CD4-positive, alpha-beta T cell treated with Interleukin-17A for 1 hour (primary cell): ENCODE results near the gene HIVEP1.
"Not testable (repeated sequence)": the region's sequence is repeated elsewhere in the genome, so short reads cannot be mapped to it uniquely, and the experiment has no call there.

Experiments used
- DNase-seq: peaks from one replicate; pipeline ENCODE4 v3.0.0-alpha.2; 2020

HIVEP1 gene

DNA sequence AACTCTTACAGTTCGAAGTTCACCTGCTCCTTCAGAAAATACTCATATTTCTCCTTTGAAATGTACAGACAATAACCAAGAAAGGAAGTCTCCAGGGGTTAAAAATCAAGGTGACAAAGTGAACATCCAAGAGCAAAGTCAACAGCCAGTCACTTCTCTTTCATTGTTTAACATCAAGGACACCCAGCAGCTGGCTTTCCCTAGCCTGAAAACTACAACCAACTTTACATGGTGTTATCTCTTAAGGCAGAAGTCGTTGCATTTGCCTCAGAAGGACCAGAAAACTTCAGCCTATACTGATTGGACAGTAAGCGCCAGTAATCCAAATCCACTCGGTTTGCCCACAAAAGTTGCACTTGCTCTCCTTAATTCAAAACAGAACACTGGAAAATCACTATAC lies 113.3 kb downstream of the HIVEP1 start:
- no peak for DNase-seq

DNA sequence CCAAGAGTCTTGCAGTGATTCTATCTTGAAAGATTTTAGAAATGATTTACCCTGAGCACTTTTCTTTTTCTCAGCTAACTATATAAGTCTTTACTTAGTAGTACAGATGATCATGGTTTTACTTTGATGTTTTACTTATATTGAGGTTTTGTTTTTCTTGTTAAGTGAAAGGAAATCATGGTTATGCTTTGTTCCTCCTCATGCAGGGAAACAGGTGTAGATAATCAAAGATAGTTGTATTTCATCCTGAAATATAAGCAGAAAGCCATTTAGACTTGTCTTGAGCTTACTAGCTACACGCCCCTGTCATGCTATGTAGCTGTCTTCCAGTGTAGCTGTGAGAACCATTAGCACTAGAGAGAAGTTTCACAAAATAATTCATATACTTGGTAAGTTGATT lies 113.9 kb downstream of the HIVEP1 start:
- DNase-seq: no peak

DNA sequence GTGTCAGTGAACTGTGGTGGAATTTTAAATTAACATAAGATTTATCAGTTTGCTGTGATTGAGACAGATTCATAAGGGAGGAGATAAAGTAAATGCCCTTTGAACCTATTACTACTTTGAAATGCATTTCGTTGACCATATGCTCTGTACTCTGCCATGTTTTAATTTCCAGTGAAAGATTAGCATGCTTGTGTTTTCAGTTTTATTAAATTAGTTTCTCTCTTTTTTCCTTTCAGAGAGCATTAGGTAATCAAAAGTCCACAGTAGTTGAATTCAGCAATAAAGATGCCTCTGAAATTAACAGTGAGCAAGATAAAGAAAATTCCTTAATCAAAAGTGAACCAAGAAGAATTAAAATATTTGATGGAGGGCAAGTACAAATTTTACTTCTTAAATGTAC lies 117.4 kb downstream of the HIVEP1 start:
- no peak for DNase-seq

DNA sequence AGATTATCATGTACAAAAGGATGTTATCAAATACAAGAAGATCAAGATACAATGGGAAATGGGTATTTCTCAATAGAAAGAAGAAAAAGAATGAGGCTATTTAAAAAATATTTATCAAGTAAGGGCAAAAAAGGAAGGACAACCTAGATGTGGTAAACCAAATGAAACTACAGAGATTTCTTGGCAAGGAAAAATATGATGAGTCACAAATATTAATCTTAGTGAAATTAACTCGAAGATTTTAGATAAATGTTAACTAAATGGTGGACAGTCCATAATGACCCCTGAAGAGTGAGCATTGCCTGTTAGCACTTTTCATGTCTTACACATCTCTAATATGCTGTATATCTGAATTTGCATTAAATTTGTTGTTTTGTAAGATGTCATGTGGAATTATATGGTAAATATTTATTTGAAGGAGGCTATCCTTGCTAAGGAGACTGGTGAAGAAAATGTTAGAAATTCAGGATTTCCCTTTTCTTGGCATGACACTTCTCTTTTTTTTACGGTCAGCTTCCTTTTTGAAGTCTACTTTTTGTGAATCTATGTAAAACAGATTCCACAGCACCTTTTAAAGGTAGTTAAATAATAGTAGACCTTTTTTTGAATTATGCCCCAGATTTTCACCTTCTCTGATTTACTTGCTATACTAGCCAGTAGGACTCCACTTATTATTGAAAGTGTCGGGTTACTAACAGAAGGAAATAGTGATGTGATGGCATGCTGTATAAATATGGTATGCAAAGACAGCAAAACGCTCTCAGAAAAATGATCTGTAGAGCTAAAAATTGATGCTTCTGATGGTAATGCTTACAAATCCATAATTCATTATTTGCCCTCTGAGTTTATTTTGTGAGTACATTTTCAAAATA lies 120.5 kb downstream of the HIVEP1 start:
- no peak for DNase-seq

DNA sequence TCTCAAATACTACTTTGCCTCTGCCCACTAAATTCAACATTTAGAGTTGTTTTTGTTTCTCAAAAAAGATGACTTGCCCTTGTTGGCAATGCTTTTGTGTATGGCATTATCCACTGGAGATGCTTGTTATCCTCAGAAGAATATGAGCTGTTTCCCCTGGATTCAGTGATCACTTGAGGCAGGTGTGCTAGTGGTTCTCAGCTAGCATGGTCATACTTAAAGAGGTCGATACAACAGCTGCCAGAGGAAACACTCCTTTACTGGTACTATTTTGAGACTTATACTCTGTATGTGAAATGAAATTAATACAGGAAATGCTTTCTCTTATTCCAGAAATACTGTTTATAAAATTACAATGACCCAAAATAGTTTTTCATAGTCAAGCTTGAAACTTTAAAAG lies 122.5 kb downstream of the HIVEP1 start:
- no peak for DNase-seq

DNA sequence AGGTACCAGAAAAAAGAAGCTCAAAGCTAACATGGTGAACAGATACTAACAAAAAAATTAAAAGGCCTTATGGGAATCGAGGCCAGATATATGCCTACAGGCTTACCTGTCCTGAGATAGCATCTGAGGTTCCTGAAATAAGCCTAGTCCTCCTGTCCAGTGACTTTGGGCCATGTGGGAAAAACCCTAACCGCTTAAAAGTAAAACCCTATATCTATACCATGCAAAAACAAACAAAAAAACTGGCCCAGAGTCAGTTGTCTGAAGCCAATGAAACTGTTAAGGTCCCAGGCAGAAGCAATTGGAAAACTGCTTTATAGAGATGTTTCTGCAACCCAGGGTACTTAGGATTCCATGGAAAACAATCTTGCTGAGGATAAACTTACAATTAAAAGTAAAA lies 122.9 kb downstream of the HIVEP1 start:
- DNase-seq: no peak

DNA sequence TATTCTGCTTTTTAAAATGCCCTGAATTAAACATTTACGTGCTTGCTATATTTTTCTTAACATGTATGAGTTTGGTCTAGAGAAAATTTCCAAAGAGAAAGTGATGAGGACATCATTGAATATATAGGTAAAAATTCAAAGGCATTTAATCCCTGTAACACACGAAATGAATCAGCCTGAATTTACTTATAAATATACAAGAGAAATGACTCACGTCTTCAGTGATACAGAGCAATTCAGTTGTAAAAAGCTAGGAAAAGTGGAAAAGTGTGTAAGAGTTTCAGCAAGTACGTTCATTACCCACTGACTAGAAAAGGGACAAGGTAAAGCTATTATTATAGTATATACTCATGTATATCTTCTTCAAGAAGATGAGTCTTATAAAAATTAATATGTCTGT lies 124.8 kb downstream of the HIVEP1 start:
- no peak for DNase-seq

DNA sequence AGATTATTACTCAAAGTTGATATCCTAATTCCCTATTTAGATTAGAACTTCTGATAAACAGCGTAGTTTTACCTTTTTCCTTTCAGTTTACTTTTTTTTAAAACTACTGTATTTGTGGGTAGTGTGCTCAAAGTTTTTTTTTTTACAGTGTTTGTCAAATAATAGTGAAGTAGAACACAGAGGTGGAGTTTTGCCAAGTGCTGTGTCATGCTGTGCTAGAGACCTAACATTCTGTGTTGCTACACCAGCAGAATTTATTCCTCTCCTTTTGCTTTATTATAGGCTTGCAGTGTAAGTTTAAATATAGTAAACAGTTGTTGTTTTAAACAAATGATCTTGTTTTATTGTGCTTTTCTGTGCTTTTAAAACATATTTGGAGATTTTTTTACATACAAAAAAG lies 125.4 kb downstream of the HIVEP1 start:
- DNase-seq: no peak

DNA sequence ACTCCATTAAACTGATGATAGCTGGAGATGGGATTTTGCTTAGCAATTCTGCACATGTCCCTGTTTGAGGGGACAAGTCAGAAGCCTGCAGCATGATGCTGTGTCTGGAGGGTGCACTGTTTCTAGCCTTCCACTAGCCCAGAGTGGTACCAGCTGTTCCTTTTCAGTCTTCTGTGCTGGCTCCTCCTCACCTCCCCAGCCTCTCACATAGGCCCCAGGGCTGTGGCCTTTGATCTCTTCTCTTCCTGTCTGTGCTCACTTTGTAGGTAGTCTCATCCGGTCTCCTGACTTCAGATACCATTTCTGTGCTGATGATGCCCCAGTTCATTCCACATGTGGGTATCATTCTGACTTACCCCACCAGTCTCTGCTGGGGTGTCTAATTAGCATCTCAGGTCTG lies 126.3 kb downstream of the HIVEP1 start:
- peak; percentile 60 for DNase-seq

DNA sequence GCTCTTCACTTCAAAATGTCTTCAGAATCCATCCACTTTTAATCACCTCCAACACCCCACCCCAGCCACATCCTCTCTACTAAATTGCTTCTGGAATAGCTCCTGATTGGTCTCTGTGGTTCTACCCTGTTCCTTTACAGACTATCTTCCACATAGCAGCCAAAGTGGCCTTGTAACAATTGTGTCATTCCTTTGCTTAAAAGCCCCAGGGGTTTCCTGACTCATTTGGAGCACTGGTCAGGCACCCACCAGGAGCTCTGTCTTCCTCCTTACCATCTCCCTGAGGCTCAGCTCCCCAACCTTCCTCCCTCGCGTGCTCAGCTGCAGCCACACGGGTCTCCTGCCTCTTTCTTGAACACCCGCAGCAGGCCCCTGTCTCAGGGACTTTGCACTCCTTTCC lies 126.8 kb downstream of the HIVEP1 start:
- no peak for DNase-seq

DNA sequence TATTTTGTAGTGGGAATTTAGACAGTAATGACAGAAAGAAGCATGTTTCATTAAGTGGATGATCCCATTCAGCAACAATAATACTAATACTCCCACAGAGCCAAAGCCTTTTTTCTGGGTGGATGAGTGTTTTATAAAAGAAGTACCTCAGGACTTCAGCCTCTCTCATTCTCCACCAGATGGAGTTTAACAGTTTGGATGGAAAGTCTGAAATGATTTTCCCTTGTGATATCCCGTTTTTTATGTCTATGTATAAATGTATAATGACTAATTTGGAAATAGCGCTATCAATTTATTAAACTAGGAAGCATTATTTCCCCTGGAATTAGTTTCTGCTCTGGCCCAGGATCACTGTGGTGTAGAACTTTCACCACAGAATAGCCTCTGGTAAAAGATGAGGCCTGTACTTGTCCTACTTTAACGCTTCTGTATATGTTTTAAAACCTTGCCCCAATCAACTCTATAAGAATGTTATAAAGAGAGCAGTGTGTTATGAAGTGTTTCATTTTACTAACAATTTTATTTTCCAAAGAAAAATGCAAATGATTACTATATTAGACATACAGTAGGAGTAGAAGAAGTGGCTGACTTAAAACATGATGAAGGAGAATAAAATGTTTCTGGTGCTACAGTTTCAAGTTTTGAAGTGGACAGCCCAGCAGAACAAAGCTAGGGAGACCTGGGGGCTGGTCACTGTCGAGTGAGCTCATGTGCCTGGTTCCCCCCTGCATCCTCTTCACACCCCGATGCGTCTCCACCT lies 135.6 kb downstream of the HIVEP1 start:
- no peak for DNase-seq

DNA sequence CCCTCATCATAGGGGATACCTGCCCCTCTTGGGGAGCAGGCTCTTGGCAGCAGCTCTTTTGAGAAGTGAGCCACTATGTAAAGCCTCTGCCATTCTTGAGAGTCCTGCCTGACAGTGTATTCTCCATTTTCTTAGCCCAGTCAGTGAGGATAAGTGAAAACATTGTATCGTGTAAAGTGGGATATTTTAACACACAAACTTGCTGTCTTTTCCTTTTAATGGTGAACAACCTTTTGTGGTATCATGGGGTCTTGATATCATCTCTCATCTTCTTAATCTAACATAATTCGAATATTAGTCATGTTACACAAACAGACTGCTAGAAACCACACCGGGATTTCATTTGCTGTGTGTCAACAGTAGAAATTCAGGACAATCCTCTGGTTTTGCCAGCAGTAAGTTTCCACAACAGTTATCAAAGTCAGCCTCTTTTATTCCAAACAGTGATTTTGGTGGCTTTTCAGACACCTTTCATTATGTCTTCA lies 136.2 kb downstream of the HIVEP1 start:
- DNase-seq: no peak

DNA sequence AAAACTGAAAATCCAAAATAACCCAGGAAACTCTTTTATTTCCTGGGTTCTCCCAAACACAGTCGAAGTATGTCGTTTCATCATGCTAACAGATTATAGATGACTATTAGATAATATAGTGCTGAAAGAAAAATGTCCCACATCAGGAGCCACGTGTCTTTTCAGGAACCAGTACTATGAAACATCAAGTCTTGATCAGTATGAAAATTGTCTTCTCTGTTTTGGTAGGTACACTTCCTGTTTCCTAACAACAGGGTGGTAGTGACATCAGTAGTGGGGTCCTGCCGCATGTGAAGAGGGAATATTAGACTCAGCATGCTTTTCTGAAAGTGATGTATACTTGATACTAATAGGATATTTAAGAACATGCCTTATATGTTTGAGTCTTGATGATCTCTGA lies 136.7 kb downstream of the HIVEP1 start:
- no peak for DNase-seq

DNA sequence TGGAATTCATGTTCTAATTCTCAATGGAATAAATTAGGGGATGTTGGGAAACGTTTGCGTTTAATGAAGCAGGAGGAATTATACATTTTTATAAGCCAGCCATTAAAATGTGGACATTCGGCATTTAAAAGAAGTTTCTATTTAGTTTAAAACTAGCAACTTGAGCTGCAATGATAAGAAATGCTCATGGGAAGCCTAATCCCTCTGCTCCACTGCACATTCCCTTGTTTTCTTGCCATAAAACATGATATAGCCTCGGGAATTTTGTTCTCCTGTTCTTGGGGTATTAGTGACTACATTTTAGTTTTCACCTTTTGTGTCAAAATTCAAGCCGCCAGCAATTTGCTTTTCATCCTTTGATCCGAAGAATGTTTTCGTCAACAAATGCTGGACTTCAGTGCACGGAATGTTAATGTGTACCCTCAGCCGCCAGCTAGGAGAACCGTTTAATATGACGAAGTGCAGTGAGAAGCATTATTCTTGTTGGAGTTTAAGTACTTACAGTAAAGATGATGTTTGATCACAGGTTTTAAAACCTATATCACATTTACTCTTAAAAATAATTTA lies 137.9 kb downstream of the HIVEP1 start:
- no peak for DNase-seq

DNA sequence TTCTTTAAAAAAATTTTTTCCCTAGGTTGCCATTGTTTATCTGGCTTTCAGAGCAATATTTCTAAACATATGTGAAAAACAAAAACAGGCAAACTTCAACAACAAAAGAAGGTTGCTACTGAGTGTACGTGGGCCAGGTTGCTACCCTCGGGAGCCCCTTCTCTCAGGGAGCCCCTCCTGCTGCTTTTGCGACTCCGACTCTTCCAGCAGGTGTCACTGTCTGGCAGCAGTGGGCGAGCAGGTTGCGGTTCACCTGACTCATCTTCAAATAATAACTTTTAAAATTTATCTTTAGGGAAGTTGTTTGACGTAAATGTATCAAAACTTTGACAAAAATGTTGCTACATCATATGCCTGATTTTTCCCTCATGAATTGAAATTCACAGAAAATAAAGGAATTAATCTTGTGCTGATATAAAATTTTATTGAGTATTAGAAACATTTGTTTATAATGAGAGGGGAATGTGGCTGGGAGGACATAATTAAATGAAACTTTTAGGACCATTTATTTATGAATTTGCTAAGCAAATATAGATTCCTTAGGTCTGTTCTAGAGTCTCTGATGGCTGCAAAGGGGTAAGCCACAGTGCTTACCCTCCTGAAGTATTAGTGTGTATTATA lies 138.8 kb downstream of the HIVEP1 start:
- peak; percentile 45 for DNase-seq

DNA sequence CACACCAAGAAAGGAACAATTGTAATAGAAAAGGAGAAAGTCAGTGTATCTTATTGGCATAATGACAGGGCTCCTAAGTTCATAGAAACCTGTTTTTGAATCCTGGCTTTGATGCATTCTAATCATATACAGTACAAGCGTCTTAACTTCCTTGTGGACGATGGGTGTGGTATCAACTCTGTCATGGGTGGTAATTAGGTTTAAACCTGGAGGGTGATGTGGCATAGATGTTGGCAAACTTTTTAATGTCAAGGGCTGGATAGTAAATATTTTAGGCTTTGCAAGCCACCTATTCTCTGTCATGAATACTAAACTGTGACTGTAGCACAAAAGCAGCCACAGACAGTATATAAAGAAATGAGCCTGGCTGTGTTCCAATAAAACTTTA lies 139.3 kb downstream of the HIVEP1 start:
- DNase-seq: no peak

DNA sequence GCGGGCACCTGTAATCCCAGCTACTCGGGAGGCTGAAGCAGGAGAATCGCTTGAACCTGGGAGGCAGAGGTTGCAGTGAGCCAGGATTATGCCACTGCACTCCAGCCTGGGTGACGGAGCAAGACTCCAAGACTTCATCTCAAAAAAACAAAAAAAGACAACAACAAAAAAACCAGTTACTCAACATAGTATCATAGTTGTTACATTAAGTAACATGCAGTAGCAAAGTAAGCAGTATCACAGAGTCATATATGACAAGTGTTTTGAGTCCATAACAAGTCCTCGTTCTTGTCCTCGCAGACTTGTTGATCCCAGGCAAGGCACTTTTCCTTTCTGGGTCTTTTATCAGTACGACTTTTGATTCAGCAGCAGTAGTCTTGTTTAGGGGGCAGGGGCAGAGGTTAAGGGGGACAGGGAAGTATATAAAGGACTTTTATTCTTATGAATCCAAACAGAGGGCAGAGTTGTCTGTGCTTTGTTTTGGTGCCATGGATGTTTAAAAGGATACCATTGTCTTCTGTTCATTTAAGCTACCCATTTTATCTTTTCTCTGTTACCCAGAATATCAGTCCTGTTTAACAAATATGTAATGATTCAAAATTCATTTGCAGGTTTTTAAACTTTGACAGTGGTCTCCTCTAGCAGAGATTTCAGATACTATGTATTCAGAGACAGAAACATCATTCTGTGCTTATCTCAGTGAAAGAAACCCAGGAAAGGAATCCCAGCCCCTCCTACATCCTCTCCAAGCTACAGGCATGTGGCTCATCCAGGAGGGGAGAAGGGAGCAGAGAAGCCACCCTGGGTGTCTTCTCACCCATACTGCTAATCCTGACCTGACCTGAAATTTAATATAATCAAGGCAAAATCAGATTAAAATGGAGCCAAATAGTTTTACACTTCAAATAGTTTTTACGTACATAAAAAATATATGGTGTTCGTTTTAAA lies 140.2 kb downstream of the HIVEP1 start:
- no peak for DNase-seq

DNA sequence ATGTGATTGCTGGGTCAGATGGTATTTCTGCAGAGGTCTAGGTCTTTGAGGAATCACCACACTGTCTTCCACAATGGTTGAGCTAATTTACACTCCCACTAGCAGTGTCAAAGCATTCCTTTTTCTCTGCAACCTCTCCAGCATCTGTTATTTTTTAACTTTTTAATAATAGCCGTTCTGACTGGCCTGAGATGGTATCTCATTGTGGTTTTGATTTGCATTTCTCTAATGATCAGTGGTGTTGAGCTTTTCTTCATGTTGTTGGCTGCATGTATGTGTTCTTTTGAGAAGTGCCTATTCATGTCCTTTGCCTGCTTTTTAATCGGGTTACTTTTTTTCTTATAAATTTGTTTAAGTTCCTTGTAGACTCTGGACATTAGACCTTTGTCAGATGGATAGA lies 143.7 kb downstream of the HIVEP1 start:
- not testable (repeated sequence) for DNase-seq

DNA sequence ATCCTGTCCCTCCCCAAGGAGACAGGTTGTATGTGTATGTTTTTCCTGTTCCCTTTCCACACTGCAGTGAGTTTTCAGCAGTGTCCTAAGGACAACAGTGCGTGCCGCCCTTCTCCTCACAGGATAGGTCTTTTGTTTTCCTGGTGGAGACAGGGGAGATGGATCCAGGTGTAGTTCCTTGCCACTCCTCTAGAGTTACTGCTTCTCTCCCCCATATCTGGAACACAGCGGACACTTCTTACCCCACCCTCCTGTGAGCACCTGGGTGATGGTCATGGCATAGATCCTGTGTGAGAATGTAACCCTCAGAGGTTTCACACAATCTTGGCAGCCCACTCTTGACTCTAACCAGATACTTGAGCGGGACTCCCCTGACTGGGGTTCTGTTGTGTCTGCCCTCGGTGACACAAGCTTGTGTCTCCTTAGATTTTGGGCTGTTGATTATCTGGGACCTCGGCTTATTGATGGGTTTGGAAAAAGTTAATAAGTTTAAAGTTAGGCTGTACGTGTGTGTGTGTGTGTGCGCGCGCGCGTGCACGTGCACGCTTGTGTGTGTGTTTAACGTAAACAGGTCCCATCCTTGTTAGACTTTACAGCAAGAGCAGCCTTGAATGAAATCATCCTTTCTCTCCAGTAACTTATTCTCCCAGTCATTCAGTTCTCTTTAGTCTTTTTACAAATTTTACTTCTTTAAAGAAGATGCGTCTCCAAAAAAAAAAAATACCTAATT lies 146.7 kb downstream of the HIVEP1 start:
- DNase-seq: no peak

DNA sequence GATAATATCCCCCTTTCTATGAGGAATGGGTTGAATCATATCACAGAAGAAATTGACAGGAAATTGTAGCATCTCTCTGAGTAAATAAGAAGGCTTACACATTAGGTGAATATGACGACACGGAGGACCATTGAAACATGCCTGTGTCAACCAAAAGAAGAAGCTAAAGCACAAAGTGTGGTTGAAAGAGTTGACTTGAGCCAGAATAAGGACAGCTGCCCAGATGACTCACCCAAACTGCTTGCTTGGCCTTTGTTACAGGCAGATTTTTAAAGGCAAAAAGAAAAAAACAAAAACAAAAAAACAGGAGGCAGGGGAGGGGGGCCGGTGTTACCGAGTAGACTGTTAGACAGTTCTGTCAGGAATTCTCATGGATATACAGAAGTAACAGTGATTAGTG lies 148.2 kb downstream of the HIVEP1 start:
- no peak for DNase-seq

DNA sequence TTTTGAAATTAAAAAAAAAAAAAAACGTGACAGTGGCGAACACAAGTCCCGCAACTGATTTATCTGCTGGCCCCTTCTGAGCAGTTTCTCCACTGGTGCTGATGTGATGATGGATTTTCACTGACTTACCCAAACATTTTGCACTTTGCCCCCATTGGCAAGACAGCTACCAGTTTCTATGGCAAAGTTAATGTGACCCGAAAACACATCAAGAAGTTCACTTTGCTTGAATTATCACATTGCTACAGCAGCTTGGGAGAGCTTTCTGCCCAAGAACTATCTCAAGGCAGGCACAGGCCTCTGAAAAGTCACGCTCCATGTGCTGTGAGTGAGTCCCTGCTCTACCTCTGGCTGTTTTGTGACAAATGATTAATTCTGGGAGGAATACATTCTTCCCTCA lies 150.1 kb downstream of the HIVEP1 start:
- DNase-seq: no peak

DNA sequence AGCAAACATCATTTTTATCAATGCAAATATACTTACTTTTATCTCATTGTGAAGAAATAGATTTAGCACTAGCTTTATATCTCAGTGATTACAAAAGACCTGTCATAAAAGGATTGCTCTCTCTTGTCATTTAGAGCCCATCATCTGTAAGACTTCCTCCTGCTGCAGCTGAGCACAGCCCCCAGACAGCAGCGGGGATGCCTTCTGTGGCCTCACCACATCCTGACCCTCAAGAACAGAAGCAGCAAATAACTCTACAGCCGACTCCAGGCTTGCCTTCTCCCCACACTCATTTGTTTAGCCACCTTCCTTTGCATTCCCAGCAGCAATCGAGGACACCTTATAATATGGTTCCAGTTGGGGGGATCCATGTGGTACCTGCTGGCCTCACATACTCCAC lies 151.0 kb downstream of the HIVEP1 start:
- peak; percentile 55 for DNase-seq
